ENCODE results near the gene PLCD3.

DNA sequence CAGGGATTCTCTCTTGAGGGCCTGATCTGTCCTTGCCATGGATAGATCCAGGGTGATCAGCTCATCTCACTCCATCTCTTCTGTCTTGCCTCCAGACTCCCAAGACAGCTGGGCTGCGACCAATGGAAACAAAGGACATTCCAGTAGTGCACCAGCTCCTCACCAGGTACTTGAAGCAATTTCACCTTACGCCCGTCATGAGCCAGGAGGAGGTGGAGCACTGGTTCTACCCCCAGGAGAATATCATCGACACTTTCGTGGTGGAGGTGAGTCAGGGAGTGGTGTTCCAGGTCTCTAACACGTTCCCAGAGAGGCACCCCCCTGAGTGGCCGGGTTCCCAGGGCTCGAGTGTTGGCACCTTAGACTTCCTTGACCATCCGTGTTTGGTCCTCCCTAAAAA lies 29.5 kb downstream of the PLCD3 start:
- TF ChIP-seq CTCF (IDR thresholded peaks at IDR 0.05): no peak
- TF ChIP-seq EP300 (IDR thresholded peaks at IDR 0.05): no peak
